ENCODE results near the gene TAF9B.
"Not testable (repeated sequence)": the region's sequence is repeated elsewhere in the genome, so short reads cannot be mapped to it uniquely, and the experiment has no call there.

DNA sequence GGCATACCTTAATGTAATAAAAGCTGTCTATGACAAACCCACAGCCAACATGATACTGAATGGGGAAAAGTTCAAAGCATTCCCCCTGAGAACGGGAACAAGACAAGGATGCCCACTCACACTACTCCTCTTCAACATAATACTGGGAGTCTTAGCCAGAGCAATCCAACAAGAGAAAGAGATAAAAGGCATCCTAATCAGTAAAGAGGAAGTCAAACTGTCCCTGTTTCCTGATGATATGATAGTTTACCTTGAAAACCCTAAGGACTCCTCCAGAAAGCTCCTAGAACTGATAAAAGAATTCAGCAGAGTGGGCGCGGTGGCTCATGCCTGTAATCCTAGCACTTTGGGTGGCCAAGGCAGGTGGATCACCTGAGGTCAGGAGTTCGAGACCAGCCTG is 23.7 kb upstream of the TAF9B start:
- TF ChIP-seq CTCF (IDR thresholded peaks at IDR 0.05; ENCODE audit: low read depth, low read length, poor library complexity, severe bottlenecking); EZH2phosphoT487 (IDR thresholded peaks at IDR 0.05; ENCODE audit: borderline replicate concordance, low read length): not testable (repeated sequence)
